HEK293 (cell line): ENCODE measurements around the gene PCYOX1L.

Source experiments
- HOXC10 ChIP-seq: sonication (generic); formaldehyde crosslinking; IDR thresholded peaks from 2 replicates; pipeline ENCODE4 v1.8.1; 2023; ENCODE audit warnings: mild to moderate bottlenecking, missing genetic modification reagents
- OVOL3 ChIP-seq: fragments of 450-650 bp; formaldehyde crosslinking; IDR thresholded peaks from 2 replicates; pipeline ENCODE4 v1.5.1; 2016; ENCODE audit warnings: missing biosample characterization, missing genetic modification characterization
- ZBTB48 ChIP-seq: fragments of 450-650 bp; formaldehyde crosslinking; IDR thresholded peaks from 2 replicates; pipeline ENCODE4 v1.5.1; 2016; ENCODE audit warnings: missing biosample characterization, missing genetic modification characterization
- ZNF175 ChIP-seq: fragments of 450-650 bp; formaldehyde crosslinking; IDR thresholded peaks from 2 replicates; pipeline ENCODE4 v1.5.1; 2016; ENCODE audit warnings: missing biosample characterization, missing genetic modification characterization
- ZNF626 ChIP-seq: fragments of 450-650 bp; sonication (Bioruptor Pico); formaldehyde crosslinking; IDR thresholded peaks from 2 replicates; pipeline ENCODE4 v1.5.1; 2018; ENCODE audit warnings: missing biosample characterization, missing genetic modification characterization, inconsistent platforms
- TF ChIP-seq, protein P1 (sequence below): fragments of 450-650 bp; formaldehyde crosslinking; IDR thresholded peaks from 2 replicates; pipeline ENCODE4 v1.5.1; 2016; ENCODE audit warnings: missing biosample characterization, missing genetic modification characterization
- TF ChIP-seq, protein P2 (sequence below): fragments of 450-650 bp; formaldehyde crosslinking; IDR thresholded peaks from 2 replicates; pipeline ENCODE4 v1.5.1; 2016; ENCODE audit warnings: missing biosample characterization, missing genetic modification characterization

DNA sequence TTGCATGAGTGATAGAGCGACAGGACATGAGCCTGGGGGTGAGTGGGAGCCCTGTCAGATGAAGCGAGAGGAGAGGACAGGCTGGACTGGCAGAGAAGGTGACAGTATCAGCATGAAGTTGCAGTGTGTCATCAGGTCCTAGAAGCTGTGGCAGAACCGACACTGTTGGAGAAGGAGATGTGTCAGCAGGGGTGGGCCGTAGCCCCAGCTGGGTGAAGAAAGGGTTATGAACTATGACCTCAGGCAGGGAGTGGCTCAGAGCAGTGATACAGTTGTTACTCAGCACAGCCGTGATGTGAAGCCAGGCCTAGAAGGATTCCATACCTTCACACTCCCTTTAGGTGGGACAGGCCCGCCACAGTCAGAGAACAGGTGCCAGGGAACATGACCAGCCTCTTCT, 7.6 kb downstream of the PCYOX1L start:
- TF ChIP-seq, protein P1, sequence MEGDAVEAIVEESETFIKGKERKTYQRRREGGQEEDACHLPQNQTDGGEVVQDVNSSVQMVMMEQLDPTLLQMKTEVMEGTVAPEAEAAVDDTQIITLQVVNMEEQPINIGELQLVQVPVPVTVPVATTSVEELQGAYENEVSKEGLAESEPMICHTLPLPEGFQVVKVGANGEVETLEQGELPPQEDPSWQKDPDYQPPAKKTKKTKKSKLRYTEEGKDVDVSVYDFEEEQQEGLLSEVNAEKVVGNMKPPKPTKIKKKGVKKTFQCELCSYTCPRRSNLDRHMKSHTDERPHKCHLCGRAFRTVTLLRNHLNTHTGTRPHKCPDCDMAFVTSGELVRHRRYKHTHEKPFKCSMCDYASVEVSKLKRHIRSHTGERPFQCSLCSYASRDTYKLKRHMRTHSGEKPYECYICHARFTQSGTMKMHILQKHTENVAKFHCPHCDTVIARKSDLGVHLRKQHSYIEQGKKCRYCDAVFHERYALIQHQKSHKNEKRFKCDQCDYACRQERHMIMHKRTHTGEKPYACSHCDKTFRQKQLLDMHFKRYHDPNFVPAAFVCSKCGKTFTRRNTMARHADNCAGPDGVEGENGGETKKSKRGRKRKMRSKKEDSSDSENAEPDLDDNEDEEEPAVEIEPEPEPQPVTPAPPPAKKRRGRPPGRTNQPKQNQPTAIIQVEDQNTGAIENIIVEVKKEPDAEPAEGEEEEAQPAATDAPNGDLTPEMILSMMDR (tag by site-specific recombination): no peak
- no peak for TF ChIP-seq ZBTB48 (tag by site-specific recombination)
- no peak for TF ChIP-seq OVOL3 (tag by site-specific recombination)
- TF ChIP-seq ZNF175 (tag by site-specific recombination): no peak
- TF ChIP-seq, protein P2, sequence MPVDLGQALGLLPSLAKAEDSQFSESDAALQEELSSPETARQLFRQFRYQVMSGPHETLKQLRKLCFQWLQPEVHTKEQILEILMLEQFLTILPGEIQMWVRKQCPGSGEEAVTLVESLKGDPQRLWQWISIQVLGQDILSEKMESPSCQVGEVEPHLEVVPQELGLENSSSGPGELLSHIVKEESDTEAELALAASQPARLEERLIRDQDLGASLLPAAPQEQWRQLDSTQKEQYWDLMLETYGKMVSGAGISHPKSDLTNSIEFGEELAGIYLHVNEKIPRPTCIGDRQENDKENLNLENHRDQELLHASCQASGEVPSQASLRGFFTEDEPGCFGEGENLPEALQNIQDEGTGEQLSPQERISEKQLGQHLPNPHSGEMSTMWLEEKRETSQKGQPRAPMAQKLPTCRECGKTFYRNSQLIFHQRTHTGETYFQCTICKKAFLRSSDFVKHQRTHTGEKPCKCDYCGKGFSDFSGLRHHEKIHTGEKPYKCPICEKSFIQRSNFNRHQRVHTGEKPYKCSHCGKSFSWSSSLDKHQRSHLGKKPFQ (tag by site-specific recombination): no peak
- no peak for TF ChIP-seq HOXC10 (CRISPR knock-in tag)
- no peak for TF ChIP-seq ZNF626 (tag by site-specific recombination)
